HG03558 (cell line): Measurements from ENCODE around the gene SLC39A10.

Source experiments
- ATAC-seq: cut with Tn5 transposase; IDR thresholded peaks from one replicate; pipeline ENCODE4 v1.9.1; 2021; ENCODE audit warnings: moderate number of reproducible peaks; ENCODE audit not compliant: unreplicated experiment; ENCODE audit errors: extremely low read depth

SLC39A10 gene

GRCh38 chr2:195779491-195779890, 122.5 kb downstream of the SLC39A10 start:
- ATAC-seq, result no peak

- no peak for ATAC-seq
These were observed 125.1 kb downstream of the SLC39A10 start for GRCh38 chr2:195782156-195782555.
